ENCODE measurements around the gene SRY.
"Not testable (repeated sequence)": the region's sequence is repeated elsewhere in the genome, so short reads cannot be mapped to it uniquely, and the experiment has no call there.

The SRY gene

GRCh38 chrY:2787600-2787999, at the start of gene SRY:
SRY (minus strand) TSS chrY:2787682; CDS start chrY:2787603, 79 bp downstream.
- no peak for DNase-seq (ENCODE audit: low spot score)

- no peak for DNase-seq (ENCODE audit: low spot score)
Observed at GRCh38 chrY:2837078-2837477, 49.6 kb upstream of the SRY start.

GRCh38 chrY:2835230-2835629, 47.7 kb upstream of the SRY start:
- no peak for DNase-seq (ENCODE audit: low spot score)

GRCh38 chrY:2828497-2828896, 41.0 kb upstream of the SRY start:
- no peak for DNase-seq (ENCODE audit: low spot score)

GRCh38 chrY:2824471-2824870, 37.0 kb upstream of the SRY start:
- DNase-seq (ENCODE audit: low spot score), result no peak

GRCh38 chrY:2817146-2817896, 29.8 kb upstream of the SRY start:
- not testable (repeated sequence) for DNase-seq (ENCODE audit: low spot score)

- DNase-seq (ENCODE audit: low spot score), result no peak
Observed at GRCh38 chrY:2800246-2800645, 12.8 kb upstream of the SRY start.

- no peak for DNase-seq (ENCODE audit: low spot score)
Observed at GRCh38 chrY:2797991-2798390, 10.5 kb upstream of the SRY start.

- no peak for DNase-seq (ENCODE audit: low spot score)
Observed at GRCh38 chrY:2796977-2797523, 9.6 kb upstream of the SRY start.

GRCh38 chrY:2789756-2790155, 2.3 kb upstream of the SRY start:
- DNase-seq (ENCODE audit: low spot score), result no peak

- DNase-seq (ENCODE audit: low spot score), result no peak
Observed at GRCh38 chrY:2786876-2787512, 488 bp downstream of the SRY start.

Data from RKO (cell line).